ENCODE measurements around the gene GSX1.

The GSX1 gene

GRCh38 chr13:27833206-27833605, 40.9 kb downstream of the GSX1 start:
- no peaks in the 10 kb centered on the region for H3K36me3 ChIP-seq (replicated peaks; ENCODE audit: low read depth, low read length)
- TF ChIP-seq CTCF (IDR thresholded peaks at IDR 0.05; ENCODE audit: low read depth, low read length) (no peak), EZH2phosphoT487 (IDR thresholded peaks at IDR 0.05; ENCODE audit: low read depth) (no peak)
- H2AFZ ChIP-seq (ENCODE audit: low read depth, low read length) = no peak overlapping the region
- no peak overlapping the region for H3K9ac ChIP-seq (ENCODE audit: low read length)
- H3K27ac ChIP-seq (ENCODE audit: low read length) = no peak overlapping the region
- H4K20me1 ChIP-seq (ENCODE audit: insufficient read depth, low read length) = no peaks in the 10 kb centered on the region
- H3K27me3 ChIP-seq (ENCODE audit: low read depth, low read length) = 0 out of 2 replicates have a peak, but pooled peaks cover 10% of the 10 kb centered on the region
- H3K4me1 ChIP-seq (ENCODE audit: low read length) = peaks cover 2% of the 10 kb centered on the region; the same call in 1 of the 2 replicates
- no peak overlapping the region for H3K4me3 ChIP-seq (ENCODE audit: low read length)
- H3K79me2 ChIP-seq (ENCODE audit: low read length) = no peaks in the 10 kb centered on the region
- no peak overlapping the region for H3K4me2 ChIP-seq (ENCODE audit: low read length)
- no peaks in the 10 kb centered on the region for H3K9me3 ChIP-seq (ENCODE audit: insufficient read depth, low read length)

- TF ChIP-seq CTCF (IDR thresholded peaks at IDR 0.05; ENCODE audit: low read depth, low read length) (no peak), EZH2phosphoT487 (IDR thresholded peaks at IDR 0.05; ENCODE audit: low read depth) (no peak)
- Histone ChIP-seq H2AFZ (ENCODE audit: low read depth, low read length) (no peak overlapping the region), H3K27ac (ENCODE audit: low read length) (no peak overlapping the region), H3K36me3 (replicated peaks; ENCODE audit: low read depth, low read length) (no peaks in the 10 kb centered on the region), H3K4me1 (ENCODE audit: low read length) (peaks cover 2% of the 10 kb centered on the region; the same call in 1 of the 2 replicates), H3K9ac (ENCODE audit: low read length) (no peak overlapping the region), H4K20me1 (ENCODE audit: insufficient read depth, low read length) (no peaks in the 10 kb centered on the region), H3K79me2 (ENCODE audit: low read length) (no peaks in the 10 kb centered on the region), H3K4me2 (ENCODE audit: low read length) (no peak overlapping the region), H3K9me3 (ENCODE audit: insufficient read depth, low read length) (no peaks in the 10 kb centered on the region), H3K27me3 (ENCODE audit: low read depth, low read length) (0 out of 2 replicates have a peak, but pooled peaks cover 10% of the 10 kb centered on the region), H3K4me3 (ENCODE audit: low read length) (no peak overlapping the region)
Observed at GRCh38 chr13:27834095-27834494, 41.8 kb downstream of the GSX1 start.

- H2AFZ ChIP-seq (ENCODE audit: low read depth, low read length) = no peak overlapping the region
- no peaks in the 10 kb centered on the region for H3K9me3 ChIP-seq (ENCODE audit: insufficient read depth, low read length)
- no peaks in the 10 kb centered on the region for H4K20me1 ChIP-seq (ENCODE audit: insufficient read depth, low read length)
- no peak overlapping the region for H3K4me3 ChIP-seq (ENCODE audit: low read length)
- H3K36me3 ChIP-seq (replicated peaks; ENCODE audit: low read depth, low read length) = no peaks in the 10 kb centered on the region
- no peaks in the 10 kb centered on the region for H3K79me2 ChIP-seq (ENCODE audit: low read length)
- H3K27me3 ChIP-seq (ENCODE audit: low read depth, low read length) = 0 out of 2 replicates have a peak, but pooled peaks cover 10% of the 10 kb centered on the region
- peaks cover 10% of the 10 kb centered on the region for H3K4me1 ChIP-seq (ENCODE audit: low read length)
- no peak overlapping the region for H3K4me2 ChIP-seq (ENCODE audit: low read length)
- H3K9ac ChIP-seq (ENCODE audit: low read length) = no peak overlapping the region
- no peak for TF ChIP-seq CTCF (IDR thresholded peaks at IDR 0.05; ENCODE audit: low read depth, low read length)
- no peak for TF ChIP-seq EZH2phosphoT487 (IDR thresholded peaks at IDR 0.05; ENCODE audit: low read depth)
- H3K27ac ChIP-seq (ENCODE audit: low read length) = no peak overlapping the region
Observed at GRCh38 chr13:27835799-27836198, 43.5 kb downstream of the GSX1 start.

GRCh38 chr13:27839809-27840467, 47.7 kb downstream of the GSX1 start:
- no peaks in the 10 kb centered on the region for H4K20me1 ChIP-seq (ENCODE audit: insufficient read depth, low read length)
- no peak overlapping the region for H3K4me3 ChIP-seq (ENCODE audit: low read length)
- H2AFZ ChIP-seq (ENCODE audit: low read depth, low read length) = peak overlapping the region; percentile 68; the same call in 1 of the 2 replicates
- peak overlapping the region; percentile 29 for H3K4me2 ChIP-seq (ENCODE audit: low read length)
- TF ChIP-seq EZH2phosphoT487 (IDR thresholded peaks at IDR 0.05; ENCODE audit: low read depth) (no peak), CTCF (IDR thresholded peaks at IDR 0.05; ENCODE audit: low read depth, low read length) (peak; percentile 60)
- no peak overlapping the region for H3K9ac ChIP-seq (ENCODE audit: low read length)
- peaks cover 10% of the 10 kb centered on the region for H3K4me1 ChIP-seq (ENCODE audit: low read length)
- H3K9me3 ChIP-seq (ENCODE audit: insufficient read depth, low read length) = no peaks in the 10 kb centered on the region
- no peaks in the 10 kb centered on the region for H3K79me2 ChIP-seq (ENCODE audit: low read length)
- H3K27me3 ChIP-seq (ENCODE audit: low read depth, low read length) = peaks cover 11% of the 10 kb centered on the region
- no peak overlapping the region for H3K27ac ChIP-seq (ENCODE audit: low read length)
- no peaks in the 10 kb centered on the region for H3K36me3 ChIP-seq (replicated peaks; ENCODE audit: low read depth, low read length)

Data from OCI-LY3 (cell line).